HepG2 (cell line): ENCODE measurements around the gene CCDC17. TPM values are rescaled to one million over a fixed set of nuclear protein-coding genes. Genes with fewer than 3 reads are reported as not detected.

ENCODE experiments used
- ATAC-seq: fragments of 200-7000 bp; cut with Tn5 transposase; 3 replicates; pipeline ENCODE4 v1.9.1; 2020; ENCODE audit warnings: mild to moderate bottlenecking, moderate library complexity
- BruUV-seq: library from RNA; stranded (reverse); fragments of 400-500 nt; replicated peaks from 2 replicates; lab custom pipeline; 2021; lab: Mats Ljungman, UMichigan
- CTCF ChIA-PET: fragments of 300-600 bp; formaldehyde crosslinking; extraction: SDS; loops from one replicate; lab custom pipeline; 2021; ENCODE audit warnings: low total read pairs, inconsistent platforms, low intra/inter-chr PET ratio; lab: Yijun Ruan, JAX
- POLR2A ChIA-PET: fragments of 350-600 bp; sonication (Branson Sonifier 250); formaldehyde crosslinking; loops from one replicate; lab custom pipeline; 2020; ENCODE audit warnings: antibody characterized with exemption, inconsistent platforms; lab: Yijun Ruan, JAX
- DNase-seq: peaks from one replicate; pipeline ENCODE4 v3.0.0-alpha.2; 2015; ENCODE audit warnings: low spot score
- FAIRE-seq: peaks from 3 replicates; lab custom pipeline; 2011; peaks lifted over from hg19 to GRCh38; lab: Jason Lieb, UNC
- H2AFZ ChIP-seq: one replicate; pipeline ENCODE4 v1.6.1; 2011; ENCODE audit warnings: low read length, inconsistent platforms
- H3K27ac ChIP-seq: fragments of 300-600 bp; 3 replicates; pipeline ENCODE4 v1.8.0; 2011; ENCODE audit warnings: mixed run types, mild to moderate bottlenecking, mixed read lengths, low read length, inconsistent platforms; ENCODE audit not compliant: insufficient read depth; ENCODE audit errors: extremely low read length
- H3K27me3 ChIP-seq, 2 experiments: fragments of 200-600 bp in 1 of 2; 2 replicates in 1 of 2; 3 replicates in 1 of 2; pipeline versions ENCODE4 v1.6.0 to v1.8.0; 2011; ENCODE audit warnings: low read length in 2 of 2, mild to moderate bottlenecking in 2 of 2, moderate library complexity in 2 of 2, inconsistent platforms in 1 of 2; ENCODE audit not compliant: insufficient read depth in 2 of 2, control insufficient read depth in 1 of 2
- H3K36me3 ChIP-seq, 2 experiments: fragments of 200-600 bp in 1 of 2; replicated peaks in 1 of 2; 2 replicates in 1 of 2; 3 replicates in 1 of 2; pipeline versions ENCODE4 v1.5.1 to v1.8.0; 2011; ENCODE audit warnings: low read length in 2 of 2, inconsistent platforms in 1 of 2; ENCODE audit not compliant: insufficient read depth in 2 of 2, control insufficient read depth in 1 of 2
- H3K4me1 ChIP-seq: 2 replicates; pipeline ENCODE4 v1.5.1; 2012; ENCODE audit warnings: low read length, inconsistent platforms; ENCODE audit not compliant: insufficient read depth
- H3K4me2 ChIP-seq: 2 replicates; pipeline ENCODE4 v1.6.0; 2011; ENCODE audit warnings: low read depth, low read length, inconsistent platforms
- H3K4me3 ChIP-seq, 3 experiments: fragments of 200-600 bp in 1 of 3; sonication (generic), shearing (Covaris generic) in 1 of 3; replicated peaks in 1 of 3; 2 replicates each; pipeline ENCODE4 v1.5.1; 2011 to 2016; ENCODE audit warnings: low read length in 3 of 3, inconsistent platforms in 2 of 3, low read depth in 2 of 3, mild to moderate bottlenecking in 2 of 3, control low read depth in 1 of 3, mixed read lengths in 1 of 3; ENCODE audit not compliant: insufficient read depth in 1 of 3
- H3K79me2 ChIP-seq: one replicate; pipeline ENCODE4 v1.6.1; 2011; ENCODE audit warnings: low read length, inconsistent platforms; ENCODE audit not compliant: insufficient read depth
- H3K9ac ChIP-seq: 2 replicates; pipeline ENCODE4 v1.6.0; 2011; ENCODE audit warnings: mild to moderate bottlenecking, low read depth, low read length, inconsistent platforms; ENCODE audit not compliant: insufficient read depth
- H3K9me3 ChIP-seq: 2 replicates; pipeline ENCODE4 v1.5.1; 2012; ENCODE audit warnings: mild to moderate bottlenecking, low read length
- H4K20me1 ChIP-seq: 2 replicates; pipeline ENCODE4 v1.6.0; 2011; ENCODE audit warnings: inconsistent platforms, mild to moderate bottlenecking, low read length, moderate library complexity; ENCODE audit not compliant: insufficient read depth
- ASH2L ChIP-seq: fragments of 300-600, 200-600 bp; sonication (generic); IDR thresholded peaks from 2 replicates; pipeline ENCODE4 v1.7.0; 2017; ENCODE audit warnings: low read depth, mild to moderate bottlenecking, moderate library complexity, mixed read lengths, low read length; ENCODE audit not compliant: insufficient read length
- CENPX ChIP-seq: sonication (generic); formaldehyde crosslinking; IDR thresholded peaks from 2 replicates; pipeline ENCODE4 v1.9.0; 2021; ENCODE audit warnings: mild to moderate bottlenecking, missing genetic modification reagents, moderate library complexity
- CREB1 ChIP-seq, 2 experiments: fragments of 450-650 bp in 1 of 2; IDR thresholded peaks; 2 replicates each; pipeline ENCODE4 v1.6.1; 2016 to 2017; ENCODE audit warnings: control low read depth in 1 of 2, mild to moderate bottlenecking in 1 of 2, missing compliant biosample characterization in 1 of 2, missing genetic modification characterization in 1 of 2
- HMGA1 ChIP-seq: sonication (generic); formaldehyde crosslinking; conservative IDR thresholded peaks from 2 replicates; pipeline ENCODE4 v1.4.0; 2020; ENCODE audit warnings: missing genetic modification reagents
- MAFG ChIP-seq: sonication (generic); formaldehyde crosslinking; IDR thresholded peaks from 2 replicates; pipeline ENCODE4 v1.5.1; 2020; ENCODE audit warnings: mild to moderate bottlenecking, missing genetic modification reagents
- NFIC ChIP-seq: IDR thresholded peaks from 2 replicates; pipeline ENCODE4 v1.6.1; 2012; ENCODE audit warnings: mild to moderate bottlenecking, low read length, inconsistent platforms
- PRDM10 ChIP-seq: sonication (generic); formaldehyde crosslinking; IDR thresholded peaks from 2 replicates; pipeline ENCODE4 v1.4.0; 2020; ENCODE audit warnings: low read depth, missing genetic modification reagents
- ZMYM3 ChIP-seq: sonication (generic); formaldehyde crosslinking; IDR thresholded peaks from 2 replicates; pipeline ENCODE4 v1.5.1; 2020; ENCODE audit warnings: mild to moderate bottlenecking, missing genetic modification reagents
- ZNF619 ChIP-seq: sonication (generic); formaldehyde crosslinking; IDR thresholded peaks from 2 replicates; pipeline ENCODE4 v1.4.0; 2020; ENCODE audit warnings: mild to moderate bottlenecking, missing genetic modification reagents
- ZNF770 ChIP-seq: sonication (generic); formaldehyde crosslinking; IDR thresholded peaks from 2 replicates; pipeline ENCODE4 v1.5.0; 2020; ENCODE audit warnings: mild to moderate bottlenecking, missing genetic modification reagents
- WGBS: methylation state at CpG from one replicate; pipeline ENCODE4 v1.1.6; 2017; ENCODE audit warnings: low lambda C conversion rate; 5-methylcytosine and 5-hydroxymethylcytosine counted together
- in situ Hi-C: cut with HindIII; loops from 2 replicates; pipeline ENCODE4 v1.10.0; 2017; ENCODE audit warnings: low pct_unique_long_range_greater_than_20kb; ENCODE audit not compliant: extremely low pct_ligation_motif_present
- intact Hi-C: fragments of 100-400 bp; cut with micrococcal nuclease; formaldehyde crosslinking; loops from one replicate; pipeline ENCODE4 v1.10.0; 2022; ENCODE audit not compliant: unreplicated experiment
- polyA plus RNA-seq, 8 experiments: library from polyadenylated mRNA; depleted of rRNA in 3 of 8; stranded (reverse) in 7 of 8; unstranded in 1 of 8; fragments of >200 nt; fragmentation: Illumina TruSeq in 4 of 8; extraction: Trizol in 4 of 8; gene quantifications; 2 replicates each; pipeline versions ENCODE4 v1.2.1 to v1.2.3, GENCODE V29; 2011 to 2016; ENCODE audit warnings: low read depth in 4 of 8, missing spikeins in 1 of 8, mixed read lengths in 1 of 8; ENCODE audit not compliant: insufficient read depth in 1 of 8
- total RNA-seq, 5 experiments: library from RNA; depleted of rRNA; stranded (reverse); fragments of >200 nt; fragmentation: Illumina TruSeq; extraction: Trizol; gene quantifications; 2 replicates each; pipeline ENCODE4 v1.2.3, GENCODE V29; 2016; ENCODE audit warnings: low read depth in 1 of 5

CCDC17 gene
- total and polyA plus RNA-seq, 2 of the 13 experiments (the other 11 are each of a cell fraction or from before 2014, with no cell fraction given) = 1.5 to 3.3 TPM

- TF ChIP-seq PRDM10 (CRISPR knock-in tag) = no peak
- TF ChIP-seq CENPX (CRISPR knock-in tag) = no peak
- TF ChIP-seq HMGA1 (CRISPR knock-in tag) = no peak
- TF ChIP-seq ASH2L = peak; percentile 58
- no peak for TF ChIP-seq MAFG
These were observed 34.3 kb upstream of the CCDC17 start (continued) for GRCh38 chr1:45658171-45658570.

GRCh38 chr1:45656573-45657226, 32.8 kb upstream of the CCDC17 start:
- CTCF ChIA-PET = no interaction called here
- Histone ChIP-seq H4K20me1 (peaks cover 8% of the 10 kb centered on the region; the same call in 1 of the 2 replicates), H3K79me2 (peaks cover 43% of the 10 kb centered on the region), H3K36me3 (peaks cover 24 to 67% of the 10 kb centered on the region in 2 experiments), H3K4me1 (peaks cover 46% of the 10 kb centered on the region), H3K9me3 (no peaks in the 10 kb centered on the region), H3K4me3 (no peak overlapping the region), H3K27ac (peak overlapping the region; percentile 6), H2AFZ (no peak overlapping the region), H3K4me2 (no peak overlapping the region), H3K27me3 (no peaks in the 10 kb centered on the region), H3K9ac (no peak overlapping the region)
- in situ Hi-C loops = no loop called here
- no peak for ATAC-seq
- no peak for DNase-seq
- POLR2A ChIA-PET = interaction anchor here (1.2 to 5.0 kb wide), 2 partner anchors 17 to 30 kb away, joined by 4 to 29 read pairs; partner anchors contain the start of gene GPBP1L1
- no peak for FAIRE-seq
- 97% methylated on average over 3 of the region's 3 CpGs for WGBS
- no TSS peak for BruUV-seq
- TF ChIP-seq CREB1 (IDR thresholded peaks at IDR 0.05) (no peak), CREB1 (CRISPR knock-in tag; IDR thresholded peaks at IDR 0.05) (0 out of 2 replicates have a peak, but pooled peaks have one; percentile 14), ZNF619 (no peak), NFIC (no peak), ZNF770 (peak; percentile 91), ZMYM3 (CRISPR knock-in tag) (peak; percentile 60; the same call in 1 of the 2 replicates)
- intact Hi-C loops = no loop called here
